Stomach (tissue), 9 donors: ENCODE measurements around the gene ADTRP. TPM values are rescaled to one million over a fixed set of nuclear protein-coding genes. Genes with fewer than 3 reads are reported as not detected.

Source experiments
- DNase-seq, 2 donors: peaks; one replicate each; pipeline versions ENCODE4 v3.0.0 to v3.0.0-alpha.2; 2013 to 2019
- H3K27ac ChIP-seq, 5 donors: fragments of 200-600 bp in 4 of 5; sonication (generic) in 4 of 5; one replicate each; pipeline ENCODE4 v1.5.1; 2013 to 2019; ENCODE audit warnings: mild to moderate bottlenecking in 1 of 5, moderate library complexity in 1 of 5
- H3K27me3 ChIP-seq, 3 donors: fragments of 200-600 bp; sonication (generic); one replicate each; pipeline ENCODE4 v1.5.1; 2017 to 2019; ENCODE audit warnings: mixed run types in 1 of 3
- H3K36me3 ChIP-seq, 4 donors: fragments of 200-600 bp; sonication (generic); 1 replicate in 3 of 4; 2 replicates in 1 of 4; pipeline ENCODE4 v1.5.1; 2016 to 2019
- H3K4me1 ChIP-seq, 4 donors: fragments of 200-600 bp; sonication (generic); one replicate each; pipeline ENCODE4 v1.5.1; 2016 to 2019
- H3K4me3 ChIP-seq, 4 donors: fragments of 200-600 bp; sonication (generic) in 3 of 4; one replicate each; pipeline ENCODE4 v1.5.1; 2016 to 2019; ENCODE audit warnings: mild to moderate bottlenecking in 1 of 4
- H3K9me3 ChIP-seq, 4 donors: fragments of 200-600 bp; sonication (generic); one replicate each; pipeline ENCODE4 v1.5.1; 2016 to 2019
- CTCF ChIP-seq, 7 experiments: fragments of 450-650 bp in 4 of 7; fragments of 200-600 bp in 3 of 7; sonication (generic) in 3 of 7; IDR thresholded peaks; one replicate each; pipeline ENCODE4 v1.5.1; 2016 to 2019; ENCODE audit warnings: antibody characterized with exemption in 7 of 7, control low read depth in 2 of 7, mild to moderate bottlenecking in 1 of 7
- EP300 ChIP-seq: sonication (generic); formaldehyde crosslinking; IDR thresholded peaks from one replicate; pipeline ENCODE4 v1.6.1; 2017; ENCODE audit warnings: antibody characterized with exemption
- POLR2A ChIP-seq, 4 donors: fragments of 450-650 bp; IDR thresholded peaks; one replicate each; pipeline ENCODE4 v1.6.1; 2016; ENCODE audit warnings: antibody characterized with exemption in 4 of 4, control low read depth in 2 of 4, mild to moderate bottlenecking in 1 of 4, moderate library complexity in 1 of 4
- POLR2AphosphoS5 ChIP-seq, 3 donors: sonication (generic); formaldehyde crosslinking; IDR thresholded peaks; one replicate each; pipeline ENCODE4 v1.6.1; 2016; ENCODE audit warnings: antibody characterized with exemption in 3 of 3
- WGBS, 5 donors: extraction: QIAGEN DNeasy Blood & Tissue Kit in 3 of 5; methylation state at CpG; one replicate each; pipeline versions ENCODE4 v1.1.5 to v1.1.7; 2013 to 2018; 5-methylcytosine and 5-hydroxymethylcytosine counted together
- intact Hi-C: fragments of 100-400 bp; cut with DNase I; formaldehyde crosslinking; loops from one replicate; pipeline ENCODE4 v1.15.1; 2023; ENCODE audit warnings: low total_unique reads
- polyA plus RNA-seq, 3 donors: library from polyadenylated mRNA; stranded (reverse); fragments of 200-250 nt; gene quantifications; one replicate each; pipeline ENCODE4 v1.2.3, GENCODE V29; 2013
- total RNA-seq, 5 donors: library from RNA; depleted of rRNA; stranded (reverse); fragments of >200 nt; gene quantifications; one replicate each; pipeline versions ENCODE4 v1.1.0 to v1.2.3, GENCODE V29; 2014 to 2016
- donor health status: healthy with polysubstance abuse.
- donor health status: Bipolar disorder and iron deficiency.
- donor health status: healthy.

ADTRP gene
- total and polyA plus RNA-seq, 8 donors, result 3.9 to 63.6 (median 20.8) TPM

GRCh38 chr6:11788043-11788442 is 9.4 kb upstream of the ADTRP start:
- no peaks in the 10 kb centered on the region for H3K27me3 ChIP-seq
- no peaks in the 10 kb centered on the region for H3K36me3 ChIP-seq
- intact Hi-C loops, result no loop called here
- no peaks in the 10 kb centered on the region for H3K9me3 ChIP-seq
- DNase-seq, result no peak
- whole genome bisulfite sequencing, 5 donors, result 81 to 91% (median 88%) methylated on average over 4 of the region's 4 CpGs
- no peak overlapping the region for H3K4me3 ChIP-seq
- peaks cover 0 to 12% (median 7%) of the 10 kb centered on the region in 4 donors for H3K4me1 ChIP-seq
- TF ChIP-seq POLR2A (IDR thresholded peaks at IDR 0.05) (no peak), CTCF (IDR thresholded peaks at IDR 0.05) (no peak), POLR2AphosphoS5 (IDR thresholded peaks at IDR 0.05) (no peak), EP300 (no peak)
- no peak overlapping the region for H3K27ac ChIP-seq

- H3K27me3 ChIP-seq, result no peaks in the 10 kb centered on the region
- intact Hi-C loops, result no loop called here
- no peaks in the 10 kb centered on the region for H3K9me3 ChIP-seq
- no peak for TF ChIP-seq EP300
- TF ChIP-seq POLR2AphosphoS5 (IDR thresholded peaks at IDR 0.05), result no peak
- no peak for TF ChIP-seq CTCF (IDR thresholded peaks at IDR 0.05)
- no peak for TF ChIP-seq POLR2A (IDR thresholded peaks at IDR 0.05)
- H3K36me3 ChIP-seq, result no peaks in the 10 kb centered on the region
- H3K4me1 ChIP-seq, result peaks cover 0 to 12% (median 7%) of the 10 kb centered on the region in 4 donors
- H3K4me3 ChIP-seq, result no peak overlapping the region
- H3K27ac ChIP-seq, result peak overlapping the region in 1 of 5 donors; percentile 24
- DNase-seq, result peak in 1 of 2 donors; percentile 59
- 43 to 53% (median 50%) methylated on average over 13 to 14 of the region's 14 CpGs for WGBS, 5 donors
Observed at GRCh38 chr6:11785774-11786579, 7.4 kb upstream of the ADTRP start.

- no peaks in the 10 kb centered on the region for H3K27me3 ChIP-seq
- TF ChIP-seq POLR2AphosphoS5 (IDR thresholded peaks at IDR 0.05) (no peak), CTCF (IDR thresholded peaks at IDR 0.05) (no peak), POLR2A (IDR thresholded peaks at IDR 0.05) (no peak), EP300 (no peak)
- H3K4me3 ChIP-seq, result no peak overlapping the region
- intact Hi-C loops, result no loop called here
- H3K4me1 ChIP-seq, result peaks cover 0 to 12% (median 7%) of the 10 kb centered on the region in 4 donors
- H3K36me3 ChIP-seq, result no peaks in the 10 kb centered on the region
- peak in 1 of 2 donors; percentile 44 for DNase-seq
- H3K27ac ChIP-seq, result peak overlapping the region in 1 of 5 donors; percentile 24
- H3K9me3 ChIP-seq, result no peaks in the 10 kb centered on the region
- 21 to 40% (median 27%) methylated on average over 5 of the region's 5 CpGs for WGBS, 5 donors
Observed at GRCh38 chr6:11785415-11785773, 6.8 kb upstream of the ADTRP start.

GRCh38 chr6:11784341-11784740 is 5.7 kb upstream of the ADTRP start:
- Histone ChIP-seq H3K4me3 (no peak overlapping the region), H3K9me3 (no peaks in the 10 kb centered on the region), H3K27me3 (no peaks in the 10 kb centered on the region), H3K27ac (no peak overlapping the region), H3K4me1 (peaks cover 3 to 16% (median 10%) of the 10 kb centered on the region in 4 donors), H3K36me3 (no peaks in the 10 kb centered on the region)
- intact Hi-C loops, result no loop called here
- TF ChIP-seq CTCF (IDR thresholded peaks at IDR 0.05) (no peak), EP300 (no peak), POLR2AphosphoS5 (IDR thresholded peaks at IDR 0.05) (no peak), POLR2A (IDR thresholded peaks at IDR 0.05) (no peak)
- WGBS, 5 donors, result 78 to 82% (median 79%) methylated on average over 7 of the region's 7 CpGs
- no peak for DNase-seq
